Measurements from ENCODE around the gene CCL24. TPM values are rescaled to one million over a fixed set of nuclear protein-coding genes. Genes with fewer than 3 reads are reported as not detected.

CCL24 gene
- total RNA-seq, 2 donors from 2014 or later = 0.46 TPM; not detected in 1

GRCh38 chr7:75813084-75813483 is 522 bp downstream of the CCL24 start:
- Mint-ChIP-seq H3K27ac (no peak overlapping the region), H3K4me3 (no peak overlapping the region)

GRCh38 chr7:75811894-75812678 is 1.5 kb downstream of the CCL24 start:
- ATAC-seq (replicated peaks in 1 of 2) = no peak
- Mint-ChIP-seq H3K27me3 (ENCODE audit: low read depth) (no peaks in the 10 kb centered on the region), H3K4me1 (ENCODE audit: low read depth) (no peaks in the 10 kb centered on the region), H3K36me3 (ENCODE audit: insufficient read depth in 2 of 2) (peaks cover 1% of the 10 kb centered on the region in 2 donors), H3K4me3 (no peak overlapping the region), H3K9me3 (no peaks in the 10 kb centered on the region), H3K27ac (no peak overlapping the region)
- no peak for DNase-seq

More at GRCh38 chr7:75813084-75813483, 522 bp downstream of the CCL24 start:
- ATAC-seq (replicated peaks in 1 of 2) = no peak
- H3K9me3 Mint-ChIP-seq = no peaks in the 10 kb centered on the region
- no peaks in the 10 kb centered on the region for H3K36me3 Mint-ChIP-seq (ENCODE audit: insufficient read depth in 2 of 2)
- no peak for DNase-seq
- H3K27me3 Mint-ChIP-seq (ENCODE audit: low read depth) = no peaks in the 10 kb centered on the region
- H3K4me1 Mint-ChIP-seq (ENCODE audit: low read depth) = no peaks in the 10 kb centered on the region

DNA sequence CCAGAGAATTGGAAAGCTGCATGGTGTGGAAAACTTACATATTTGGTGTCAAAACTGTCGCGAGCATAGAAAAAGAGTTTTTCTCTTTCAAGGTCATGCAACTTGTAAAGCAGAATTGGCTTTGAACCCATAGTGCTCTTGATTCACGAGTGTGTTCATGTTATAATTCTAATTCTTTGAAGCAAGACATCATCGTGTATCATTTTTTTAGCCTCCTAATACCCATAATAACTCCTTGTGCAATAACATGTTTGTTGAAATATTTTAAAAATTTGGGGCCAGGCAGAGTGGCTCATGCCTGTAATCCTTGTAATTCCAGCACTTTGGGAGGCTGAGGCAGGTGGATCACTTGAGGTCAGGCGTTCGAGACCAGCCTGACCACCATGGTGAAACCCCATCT is 4.2 kb downstream of the CCL24 start:
- H3K36me3 Mint-ChIP-seq (ENCODE audit: insufficient read depth in 2 of 2) = peaks cover 7 to 8% of the 10 kb centered on the region in 2 donors
- H3K4me1 Mint-ChIP-seq (ENCODE audit: low read depth) = no peaks in the 10 kb centered on the region
- no peak for DNase-seq
- no peak overlapping the region for H3K4me3 Mint-ChIP-seq
- H3K27me3 Mint-ChIP-seq (ENCODE audit: low read depth) = no peaks in the 10 kb centered on the region
- peaks cover 0 to 2% of the 10 kb centered on the region in 2 donors for H3K9me3 Mint-ChIP-seq
- no peak overlapping the region for H3K27ac Mint-ChIP-seq
- ATAC-seq (replicated peaks in 1 of 2) = no peak

GRCh38 chr7:75808106-75808505 is 5.5 kb downstream of the CCL24 start:
- Mint-ChIP-seq H3K27ac (no peak overlapping the region), H3K4me1 (ENCODE audit: low read depth) (no peaks in the 10 kb centered on the region), H3K4me3 (no peak overlapping the region), H3K27me3 (ENCODE audit: low read depth) (no peaks in the 10 kb centered on the region), H3K36me3 (ENCODE audit: insufficient read depth in 2 of 2) (peaks cover 7 to 8% of the 10 kb centered on the region in 2 donors), H3K9me3 (peaks cover 0 to 2% of the 10 kb centered on the region in 2 donors)
- ATAC-seq (replicated peaks in 1 of 2) (no peak), DNase-seq (no peak)

DNA sequence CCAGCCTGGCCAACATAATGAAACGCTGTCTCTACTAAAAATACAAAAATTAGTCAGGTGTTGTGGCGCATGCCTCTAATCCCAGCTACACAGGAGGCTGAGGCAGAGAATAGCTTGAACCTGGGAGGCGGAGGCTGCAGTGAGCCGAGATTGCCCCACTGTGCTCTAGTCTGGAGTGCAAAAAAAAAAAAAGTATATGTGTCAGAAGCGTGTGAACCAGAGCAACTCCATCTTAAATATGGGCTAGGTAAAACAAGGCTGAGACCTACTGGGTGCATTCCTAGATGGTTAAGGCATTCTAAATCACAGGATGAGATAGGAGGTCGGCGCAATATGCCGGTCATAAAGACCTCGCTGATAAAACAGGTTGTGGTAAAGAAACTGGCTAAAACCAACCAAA is 6.2 kb downstream of the CCL24 start:
- peaks cover 0 to 2% of the 10 kb centered on the region in 2 donors for H3K9me3 Mint-ChIP-seq
- DNase-seq = no peak
- no peak overlapping the region for H3K27ac Mint-ChIP-seq

GRCh38 chr7:75806560-75807307 is 6.9 kb downstream of the CCL24 start:
- no peak overlapping the region for H3K4me3 Mint-ChIP-seq
- no peaks in the 10 kb centered on the region for H3K27me3 Mint-ChIP-seq (ENCODE audit: low read depth)
- no peaks in the 10 kb centered on the region for H3K4me1 Mint-ChIP-seq (ENCODE audit: low read depth)
- H3K36me3 Mint-ChIP-seq (ENCODE audit: insufficient read depth in 2 of 2) = peaks cover 7 to 9% of the 10 kb centered on the region in 2 donors
- ATAC-seq (replicated peaks in 1 of 2) (no peak), DNase-seq (no peak)
- H3K27ac Mint-ChIP-seq = no peak overlapping the region
- peaks cover 0 to 2% of the 10 kb centered on the region in 2 donors for H3K9me3 Mint-ChIP-seq

More for the DNA sequence above, 6.2 kb downstream of the CCL24 start:
- ATAC-seq (replicated peaks in 1 of 2) = no peak
- Mint-ChIP-seq H3K27me3 (ENCODE audit: low read depth) (no peaks in the 10 kb centered on the region), H3K4me1 (ENCODE audit: low read depth) (no peaks in the 10 kb centered on the region), H3K36me3 (ENCODE audit: insufficient read depth in 2 of 2) (peaks cover 7 to 8% of the 10 kb centered on the region in 2 donors), H3K4me3 (no peak overlapping the region)

GRCh38 chr7:75804705-75805104 is 8.9 kb downstream of the CCL24 start:
- no peaks in the 10 kb centered on the region for H3K27me3 Mint-ChIP-seq (ENCODE audit: low read depth)
- H3K4me3 Mint-ChIP-seq = no peak overlapping the region
- no peak for DNase-seq
- H3K36me3 Mint-ChIP-seq (ENCODE audit: insufficient read depth in 2 of 2) = peaks cover 7 to 9% of the 10 kb centered on the region in 2 donors
- peaks cover 0 to 2% of the 10 kb centered on the region in 2 donors for H3K9me3 Mint-ChIP-seq
- ATAC-seq (replicated peaks in 1 of 2) = no peak
- H3K4me1 Mint-ChIP-seq (ENCODE audit: low read depth) = no peaks in the 10 kb centered on the region
- H3K27ac Mint-ChIP-seq = no peak overlapping the region

DNA sequence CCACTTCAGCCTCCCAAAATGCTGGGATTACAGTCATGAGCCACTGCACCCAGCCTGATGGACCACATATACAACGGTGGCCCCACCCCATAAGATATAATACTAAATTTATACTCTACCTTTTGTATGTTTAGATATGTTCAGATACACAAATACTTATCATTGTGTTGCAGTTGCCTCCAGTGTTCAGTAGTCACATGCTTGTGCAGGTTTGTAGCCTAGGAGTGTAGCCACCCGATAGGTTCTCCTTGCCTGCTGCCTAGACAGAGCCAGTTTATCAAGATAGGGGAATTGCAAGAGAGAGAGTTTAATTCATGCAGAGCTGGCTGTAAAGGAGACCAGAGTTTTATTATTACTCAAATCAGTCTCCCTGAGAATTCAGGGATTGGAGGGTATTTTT is 9.6 kb downstream of the CCL24 start:
- Mint-ChIP-seq H3K27me3 (ENCODE audit: low read depth) (no peaks in the 10 kb centered on the region), H3K27ac (no peak overlapping the region)

GRCh38 chr7:75802552-75802821 is 11.1 kb downstream of the CCL24 start:
- no peaks in the 10 kb centered on the region for H3K27me3 Mint-ChIP-seq (ENCODE audit: low read depth)
- H3K9me3 Mint-ChIP-seq = peaks cover 0 to 2% of the 10 kb centered on the region in 2 donors
- DNase-seq (no peak), ATAC-seq (replicated peaks in 1 of 2) (no peak)
- peaks cover 5 to 9% of the 10 kb centered on the region in 2 donors for H3K36me3 Mint-ChIP-seq (ENCODE audit: insufficient read depth in 2 of 2)
- no peak overlapping the region for H3K27ac Mint-ChIP-seq
- H3K4me3 Mint-ChIP-seq = no peak overlapping the region
- H3K4me1 Mint-ChIP-seq (ENCODE audit: low read depth) = no peaks in the 10 kb centered on the region

More for the DNA sequence above, 9.6 kb downstream of the CCL24 start:
- ATAC-seq (replicated peaks in 1 of 2) (no peak), DNase-seq (no peak)
- Mint-ChIP-seq H3K4me3 (no peak overlapping the region), H3K4me1 (ENCODE audit: low read depth) (no peaks in the 10 kb centered on the region), H3K36me3 (ENCODE audit: insufficient read depth in 2 of 2) (peaks cover 7 to 9% of the 10 kb centered on the region in 2 donors), H3K9me3 (peaks cover 0 to 2% of the 10 kb centered on the region in 2 donors)

DNA sequence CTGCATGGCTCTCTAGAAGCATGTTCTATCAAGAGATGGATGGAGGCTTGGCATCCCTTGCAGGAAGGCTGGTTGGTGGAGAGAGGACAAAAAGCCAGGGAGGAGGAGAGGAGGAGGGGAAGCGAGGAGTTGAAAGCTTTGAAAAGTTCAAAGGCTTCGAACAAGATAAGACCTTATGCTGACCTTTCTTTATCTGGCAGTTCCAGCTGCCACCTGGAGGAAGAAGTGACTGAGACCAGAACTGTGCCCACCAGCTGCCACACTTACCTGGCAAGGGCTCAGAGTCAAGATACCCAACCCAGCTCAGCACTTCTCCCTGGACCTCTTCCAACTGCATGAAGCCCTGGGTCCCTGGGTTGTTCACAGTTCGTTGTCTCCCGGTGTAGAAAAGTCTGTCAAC is 14.8 kb downstream of the CCL24 start:
- peaks cover 12% of the 10 kb centered on the region for H3K27me3 Mint-ChIP-seq (ENCODE audit: low read depth)
- no peak for ATAC-seq (replicated peaks in 1 of 2)
- no peak overlapping the region for H3K4me3 Mint-ChIP-seq
- H3K27ac Mint-ChIP-seq = no peak overlapping the region
- H3K36me3 Mint-ChIP-seq (ENCODE audit: insufficient read depth in 2 of 2) = peaks cover 0 to 1% of the 10 kb centered on the region in 2 donors
- no peaks in the 10 kb centered on the region for H3K4me1 Mint-ChIP-seq (ENCODE audit: low read depth)
- DNase-seq = no peak
- H3K9me3 Mint-ChIP-seq = no peaks in the 10 kb centered on the region

GRCh38 chr7:75796420-75796819 is 17.2 kb downstream of the CCL24 start:
- DNase-seq = no peak
- no peaks in the 10 kb centered on the region for H3K9me3 Mint-ChIP-seq
- H3K4me1 Mint-ChIP-seq (ENCODE audit: low read depth) = no peaks in the 10 kb centered on the region
- peaks cover 12% of the 10 kb centered on the region for H3K27me3 Mint-ChIP-seq (ENCODE audit: low read depth)
- no peaks in the 10 kb centered on the region for H3K36me3 Mint-ChIP-seq (ENCODE audit: insufficient read depth in 2 of 2)
- no peak overlapping the region for H3K27ac Mint-ChIP-seq
- ATAC-seq (replicated peaks in 1 of 2) = no peak
- no peak overlapping the region for H3K4me3 Mint-ChIP-seq

DNA sequence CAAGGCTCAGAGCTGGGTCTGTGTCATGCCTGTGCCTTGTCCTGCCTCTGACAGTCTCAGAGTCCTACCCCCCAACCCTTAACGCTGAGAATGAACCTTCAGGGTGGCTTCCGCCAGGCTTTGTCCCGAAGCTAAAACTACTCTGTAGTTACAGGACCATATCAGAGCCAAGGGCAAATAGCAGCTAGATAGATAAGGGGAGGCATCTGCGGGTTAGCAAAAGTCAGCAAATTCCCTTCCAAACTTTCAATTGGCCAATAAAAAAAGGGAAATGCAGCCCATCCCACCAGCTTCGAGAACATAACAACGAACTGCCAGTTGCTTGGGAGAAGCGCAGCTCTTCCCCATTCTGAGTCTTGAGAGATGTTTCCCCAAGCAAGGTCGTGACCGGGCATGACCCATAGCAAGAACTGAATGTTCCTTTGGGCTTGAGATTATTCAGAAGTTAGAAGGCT is 17.7 kb downstream of the CCL24 start:
- H3K9me3 Mint-ChIP-seq = no peaks in the 10 kb centered on the region
- no peak overlapping the region for H3K4me3 Mint-ChIP-seq
- peaks cover 12% of the 10 kb centered on the region for H3K27me3 Mint-ChIP-seq (ENCODE audit: low read depth)
- DNase-seq (no peak), ATAC-seq (replicated peaks in 1 of 2) (no peak)
- H3K4me1 Mint-ChIP-seq (ENCODE audit: low read depth) = no peaks in the 10 kb centered on the region
- no peaks in the 10 kb centered on the region for H3K36me3 Mint-ChIP-seq (ENCODE audit: insufficient read depth in 2 of 2)
- no peak overlapping the region for H3K27ac Mint-ChIP-seq

DNA sequence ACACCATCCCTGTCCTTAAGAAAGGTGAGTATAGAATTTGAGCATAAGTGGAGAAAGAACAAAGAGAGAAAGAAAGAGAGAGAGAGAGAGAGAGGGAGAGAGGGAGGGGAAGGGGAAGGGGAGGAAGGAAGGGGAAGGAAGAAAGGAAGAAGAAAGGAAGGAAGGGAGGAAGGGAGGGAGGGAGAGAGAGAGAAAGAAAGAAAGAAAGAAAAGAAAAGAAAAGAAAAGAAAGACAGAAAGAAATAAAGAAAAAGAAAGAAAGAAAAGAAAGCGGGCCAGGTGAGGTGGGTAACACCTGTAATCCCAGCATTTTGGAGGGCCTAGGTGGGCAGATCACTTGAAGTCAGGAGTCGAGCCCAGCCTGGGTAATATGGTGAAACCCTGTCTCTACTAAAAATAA is 19.9 kb downstream of the CCL24 start:
- Mint-ChIP-seq H3K9me3 (no peaks in the 10 kb centered on the region), H3K27ac (no peak overlapping the region), H3K27me3 (ENCODE audit: low read depth) (peaks cover 12% of the 10 kb centered on the region), H3K4me1 (ENCODE audit: low read depth) (no peaks in the 10 kb centered on the region), H3K4me3 (no peak overlapping the region), H3K36me3 (ENCODE audit: insufficient read depth in 2 of 2) (no peaks in the 10 kb centered on the region)
- no peak for DNase-seq
- no peak for ATAC-seq (replicated peaks in 1 of 2)

Measured in activated T-cell treated with anti-CD3 and anti-CD28 coated beads, Interleukin-2, amount 50 U/mL, for 72 hours (primary cell).